ENCODE data around the gene DIPK1C.

Gene DIPK1C

GRCh38 chr18:74499633-74500032 is 42.5 kb upstream of the DIPK1C start:
- DNase-seq (ENCODE audit: low read depth in 2 of 2): peak; percentile 30 to 62
- TF ChIP-seq CTCF (IDR thresholded peaks at IDR 0.05; ENCODE audit: low read depth, low read length): no peak
- peak overlapping the region in 1 of 2 donors; percentile 12 for H3K4me3 ChIP-seq (replicated peaks in 1 of 2; ENCODE audit: low read depth in 2 of 2, low read length in 2 of 2)

- DNase-seq (ENCODE audit: low read depth in 2 of 2): peak in 1 of 2 donors; percentile 17
- H3K4me3 ChIP-seq (replicated peaks in 1 of 2; ENCODE audit: low read depth in 2 of 2, low read length in 2 of 2): no peak overlapping the region
- no peak for TF ChIP-seq CTCF (IDR thresholded peaks at IDR 0.05; ENCODE audit: low read depth, low read length)
Observed at GRCh38 chr18:74498712-74499627, 41.9 kb upstream of the DIPK1C start.

DNA sequence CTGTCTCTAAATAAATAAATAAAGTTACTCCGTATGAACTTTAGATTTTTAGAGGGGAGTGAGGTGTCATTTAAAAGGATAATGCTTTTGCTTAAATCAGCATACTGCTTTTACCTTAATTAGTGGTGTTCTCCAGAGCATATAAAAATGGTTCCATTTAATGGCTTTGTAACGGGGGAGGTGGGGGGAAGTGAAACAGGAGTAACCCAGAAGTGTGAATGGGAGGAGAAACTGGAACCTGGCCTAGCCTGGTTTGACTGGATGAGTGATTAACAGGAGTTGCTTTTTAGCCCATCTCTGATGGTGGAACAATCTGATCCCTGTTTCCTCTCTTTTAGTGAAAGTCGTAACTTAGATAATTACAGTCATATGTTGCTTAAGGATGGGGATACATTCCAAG is 40.7 kb upstream of the DIPK1C start:
- H3K4me3 ChIP-seq (replicated peaks in 1 of 2; ENCODE audit: low read depth in 2 of 2, low read length in 2 of 2): no peak overlapping the region
- no peak for DNase-seq (ENCODE audit: low read depth in 2 of 2)
- no peak for TF ChIP-seq CTCF (IDR thresholded peaks at IDR 0.05; ENCODE audit: low read depth, low read length)

- DNase-seq (ENCODE audit: low read depth in 2 of 2): no peak
- no peak for TF ChIP-seq CTCF (IDR thresholded peaks at IDR 0.05; ENCODE audit: low read depth, low read length)
- H3K4me3 ChIP-seq (replicated peaks in 1 of 2; ENCODE audit: low read depth in 2 of 2, low read length in 2 of 2): peak overlapping the region in 1 of 2 donors; percentile 97
Observed at GRCh38 chr18:74497324-74497676, 40.2 kb upstream of the DIPK1C start.

- peak overlapping the region; percentile 83 to 97 for H3K4me3 ChIP-seq (replicated peaks in 1 of 2; ENCODE audit: low read depth in 2 of 2, low read length in 2 of 2)
- peak; percentile 59 to 62 for DNase-seq (ENCODE audit: low read depth in 2 of 2)
- peak; percentile 15 for TF ChIP-seq CTCF (IDR thresholded peaks at IDR 0.05; ENCODE audit: low read depth, low read length)
Observed at GRCh38 chr18:74496508-74497323, 39.6 kb upstream of the DIPK1C start.

GRCh38 chr18:74495581-74496507 is 38.7 kb upstream of the DIPK1C start, which contains the start of gene CNDP2:
Gene CNDP2, plus strand, starts transcription at chr18:74496363. Its CDS starts 3,611 bp downstream, at chr18:74499974.
- DNase-seq (ENCODE audit: low read depth in 2 of 2): peak; percentile 99
- peak within 1 kb of the TSS; percentile 83 to 97 for H3K4me3 ChIP-seq (replicated peaks in 1 of 2; ENCODE audit: low read depth in 2 of 2, low read length in 2 of 2)
- no peak for TF ChIP-seq CTCF (IDR thresholded peaks at IDR 0.05; ENCODE audit: low read depth, low read length)

All from cardiac fibroblast (primary cell).